Large intestine (tissue), 3 donors: Measurements from ENCODE around the gene PPM1F. TPM values are rescaled to one million over a fixed set of nuclear protein-coding genes. Genes with fewer than 3 reads are reported as not detected.

Source experiments
- DNase-seq, 2 donors: peaks; one replicate each; pipeline versions ENCODE4 v3.0.0 to v3.0.0-alpha.2; 2013
- H3K27ac ChIP-seq: one replicate; pipeline ENCODE4 v1.5.1; 2013; ENCODE audit warnings: low read length
- H3K27me3 ChIP-seq: 2 replicates; pipeline ENCODE4 v1.6.1; 2013; ENCODE audit warnings: low read length; ENCODE audit not compliant: control insufficient read depth, insufficient read depth
- H3K36me3 ChIP-seq: 2 replicates; pipeline ENCODE4 v1.6.1; 2013; ENCODE audit warnings: low read length; ENCODE audit not compliant: control insufficient read depth, insufficient read depth
- H3K4me1 ChIP-seq: one replicate; pipeline ENCODE4 v1.6.1; 2013; ENCODE audit warnings: low read length; ENCODE audit not compliant: control insufficient read depth, insufficient read depth
- H3K4me3 ChIP-seq: one replicate; pipeline ENCODE4 v1.5.1; 2013; ENCODE audit warnings: low read length
- H3K9me3 ChIP-seq: one replicate; pipeline ENCODE4 v1.6.1; 2013; ENCODE audit warnings: mild to moderate bottlenecking, low read depth, low read length, moderate library complexity; ENCODE audit not compliant: control insufficient read depth
- WGBS: methylation state at CpG from one replicate; pipeline ENCODE4 v1.1.5; 2013; ENCODE audit warnings: low lambda C conversion rate; ENCODE audit not compliant: insufficient coverage; 5-methylcytosine and 5-hydroxymethylcytosine counted together
- polyA plus RNA-seq: library from polyadenylated mRNA; unstranded; fragments of 120-200 nt; gene quantifications from one replicate; pipeline ENCODE4 v1.2.1, GENCODE V29; 2013

The PPM1F gene
- polyA plus RNA-seq, 1 donor, result 18.0 TPM

GRCh38 chr22:21961127-21961867 is 8.6 kb upstream of the PPM1F start:
- DNase-seq, result no peak
- H3K27ac ChIP-seq, result no peak overlapping the region
- peaks cover 73% of the 10 kb centered on the region for H3K36me3 ChIP-seq
- H3K27me3 ChIP-seq, result no peaks in the 10 kb centered on the region
- no peak overlapping the region for H3K4me3 ChIP-seq
- no CpG with 5 or more reads among the region's 18 CpGs for WGBS
- no peaks in the 10 kb centered on the region for H3K4me1 ChIP-seq
- no peaks in the 10 kb centered on the region for H3K9me3 ChIP-seq

DNA sequence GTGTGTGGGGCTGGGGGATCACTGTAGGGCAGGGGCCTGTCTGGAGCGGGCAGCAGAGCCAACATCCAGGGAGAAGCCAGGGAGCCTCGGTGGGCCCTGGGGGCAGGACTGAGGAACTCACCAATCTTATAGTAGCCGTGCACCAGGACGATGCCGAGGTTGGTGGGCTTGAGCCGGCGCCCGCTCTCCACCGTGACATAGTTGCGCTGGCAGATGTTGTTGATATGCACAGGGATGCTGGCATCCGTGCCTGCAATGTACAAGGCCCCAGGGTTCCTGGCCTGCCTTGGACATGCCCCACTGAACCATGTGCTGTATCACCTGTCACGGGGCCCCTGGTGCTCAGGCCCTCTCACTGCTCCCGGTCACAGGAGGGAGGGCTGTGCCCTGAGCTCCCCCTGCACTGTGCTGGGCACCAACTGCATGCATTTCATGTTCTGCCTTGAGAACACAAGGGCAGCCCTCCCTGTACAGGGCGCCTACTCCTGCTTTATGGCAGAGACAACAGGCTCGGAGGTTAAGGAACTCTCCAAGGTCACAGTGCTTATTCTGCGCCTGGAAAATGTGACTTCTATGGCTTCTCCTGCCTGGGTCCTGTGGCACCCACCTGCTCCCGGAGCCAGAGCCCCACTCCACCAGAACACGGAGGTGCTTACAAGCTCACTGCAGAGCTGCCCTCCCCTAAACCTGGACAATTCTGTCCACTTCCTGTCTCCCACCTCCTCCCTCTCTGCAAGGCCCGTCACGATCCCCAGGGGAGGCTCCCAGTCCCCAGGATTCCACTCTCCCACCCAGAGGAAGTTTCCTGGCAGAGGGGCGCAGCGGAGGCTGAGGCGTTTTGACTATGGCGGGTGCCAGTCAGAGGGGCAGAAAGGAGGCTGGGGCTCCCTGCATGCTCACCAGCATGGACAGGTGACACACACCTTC is 7.8 kb upstream of the PPM1F start:
- Histone ChIP-seq H3K4me3 (no peak overlapping the region), H3K9me3 (no peaks in the 10 kb centered on the region), H3K27me3 (no peaks in the 10 kb centered on the region), H3K36me3 (peaks cover 66% of the 10 kb centered on the region), H3K4me1 (no peaks in the 10 kb centered on the region), H3K27ac (no peak overlapping the region)
- no peak for DNase-seq
- WGBS, result 90% methylated on average over 2 of the region's 24 CpGs

DNA sequence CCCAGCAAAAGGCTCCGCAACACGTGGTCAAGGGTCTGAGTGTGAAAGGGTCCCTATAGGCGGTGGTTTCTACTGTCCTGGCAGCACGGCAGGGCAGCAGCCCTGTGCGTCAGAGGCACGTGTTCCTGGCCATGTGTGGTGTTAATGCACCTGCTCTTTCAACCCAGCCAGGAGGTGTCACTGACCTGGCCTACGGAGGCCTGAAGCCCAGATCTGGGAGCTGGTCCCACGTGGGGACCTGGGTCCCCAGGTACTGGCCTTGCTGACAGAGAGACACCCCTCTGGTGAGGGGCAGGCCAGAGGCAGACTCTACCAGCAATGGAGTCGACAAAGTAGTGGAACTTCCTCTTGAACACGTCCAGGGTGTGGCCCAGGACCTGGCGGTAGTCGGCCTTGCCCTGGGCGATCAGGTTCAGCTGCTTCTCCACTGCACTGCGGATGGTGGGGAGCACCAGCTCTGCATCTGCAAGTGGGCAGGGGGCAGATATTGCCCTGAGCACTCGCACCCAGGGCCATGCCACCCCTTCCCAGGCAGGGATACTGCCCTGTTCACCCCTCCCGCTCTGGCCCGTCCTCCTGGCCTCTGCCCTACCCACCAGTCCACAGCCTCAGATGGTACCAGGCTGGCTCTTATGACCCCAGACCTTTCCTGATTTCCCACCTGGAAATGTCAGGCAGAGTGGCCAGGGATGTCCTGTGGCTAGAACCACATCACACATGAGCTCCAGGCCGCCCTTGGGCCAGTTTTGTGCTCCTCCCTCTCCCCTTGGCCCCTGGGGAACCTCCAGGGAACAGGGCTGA is 6.8 kb upstream of the PPM1F start:
- DNase-seq, result no peak
- no CpG with 5 or more reads among the region's 18 CpGs for WGBS
- H3K9me3 ChIP-seq, result no peaks in the 10 kb centered on the region
- H3K4me1 ChIP-seq, result no peaks in the 10 kb centered on the region
- H3K36me3 ChIP-seq, result peaks cover 57% of the 10 kb centered on the region
- no peak overlapping the region for H3K4me3 ChIP-seq
- no peak overlapping the region for H3K27ac ChIP-seq
- no peaks in the 10 kb centered on the region for H3K27me3 ChIP-seq

DNA sequence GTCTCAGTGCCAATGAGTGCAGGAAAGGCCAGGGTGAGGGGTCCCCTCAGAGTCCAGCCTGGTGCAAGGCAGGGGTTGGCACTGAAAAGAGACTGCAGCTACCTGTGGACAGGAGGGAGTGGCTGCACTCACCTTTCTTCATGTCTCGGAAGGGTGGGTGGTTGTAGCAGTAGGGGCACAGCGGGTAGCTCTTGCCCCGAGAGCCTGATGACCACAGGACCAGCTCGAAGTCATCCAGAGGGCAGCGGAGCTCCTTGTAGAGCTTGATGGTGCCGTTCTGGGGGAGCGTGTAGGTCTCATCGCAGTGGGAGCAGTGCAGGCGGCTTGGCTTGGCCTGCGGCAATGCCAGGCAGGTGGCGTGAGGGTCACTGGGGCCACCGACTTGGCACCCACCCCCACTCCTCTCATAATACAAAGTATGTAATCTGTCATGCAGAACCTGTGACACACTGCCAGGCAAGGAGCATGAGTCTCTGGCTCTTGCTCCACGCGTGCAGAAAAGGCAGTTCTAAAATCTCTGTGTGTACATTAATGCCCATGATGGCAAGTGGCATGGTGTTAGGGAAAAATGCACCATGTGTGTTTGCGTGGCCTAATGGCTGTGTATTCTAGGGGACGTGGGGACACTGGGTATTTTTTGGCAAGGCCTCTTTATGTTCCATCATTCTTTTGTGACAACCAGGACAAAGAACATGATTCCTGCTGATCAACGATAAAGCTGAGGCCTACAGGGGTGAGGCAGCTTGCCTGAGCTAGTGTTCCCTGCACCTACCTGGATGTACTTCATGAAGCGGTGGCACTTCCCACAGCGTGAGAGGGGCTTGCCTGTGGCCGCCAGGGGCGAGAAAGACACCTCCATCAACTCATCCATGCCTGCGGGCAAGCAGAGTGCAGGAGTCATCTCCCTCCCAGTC is 6.0 kb upstream of the PPM1F start:
- Histone ChIP-seq H3K27me3 (no peaks in the 10 kb centered on the region), H3K9me3 (no peaks in the 10 kb centered on the region), H3K27ac (no peak overlapping the region), H3K4me1 (no peaks in the 10 kb centered on the region), H3K4me3 (no peak overlapping the region), H3K36me3 (peaks cover 48% of the 10 kb centered on the region)
- DNase-seq, result no peak
- no CpG with 5 or more reads among the region's 22 CpGs for WGBS

DNA sequence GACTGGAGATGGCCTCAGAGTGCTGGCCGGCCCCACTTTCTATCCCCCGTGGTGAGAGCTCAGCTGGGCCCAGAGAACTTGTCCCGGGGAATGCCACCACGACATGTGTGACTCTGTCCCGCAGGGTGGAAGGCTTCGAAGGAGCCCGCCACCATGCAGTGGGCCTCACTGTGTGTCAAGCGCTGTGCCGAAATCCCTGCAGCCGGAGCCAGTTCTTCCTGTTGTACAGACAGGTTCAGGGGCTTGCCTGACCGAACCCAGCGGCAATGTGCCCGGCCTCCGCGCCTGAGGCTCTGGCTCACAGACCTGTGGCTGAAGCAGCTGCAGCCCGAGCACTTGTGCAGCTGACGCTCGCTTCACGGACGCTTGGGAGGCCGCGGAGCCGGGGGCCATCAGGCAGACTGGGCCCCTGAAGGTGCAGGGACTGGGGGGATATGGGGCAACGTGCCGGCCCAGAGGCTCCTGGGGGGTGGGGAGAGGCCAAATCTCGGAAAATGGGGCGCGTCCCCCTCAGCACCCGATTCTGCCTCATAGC is 650 bp downstream of the PPM1F start:
- Histone ChIP-seq H3K4me3 (peak overlapping the region; percentile 72), H3K9me3 (no peaks in the 10 kb centered on the region), H3K36me3 (no peaks in the 10 kb centered on the region), H3K27ac (no peak overlapping the region), H3K27me3 (no peaks in the 10 kb centered on the region), H3K4me1 (peaks cover 8% of the 10 kb centered on the region)
- no CpG with 5 or more reads among the region's 29 CpGs for WGBS
- peak; percentile 23 to 50 for DNase-seq

DNA sequence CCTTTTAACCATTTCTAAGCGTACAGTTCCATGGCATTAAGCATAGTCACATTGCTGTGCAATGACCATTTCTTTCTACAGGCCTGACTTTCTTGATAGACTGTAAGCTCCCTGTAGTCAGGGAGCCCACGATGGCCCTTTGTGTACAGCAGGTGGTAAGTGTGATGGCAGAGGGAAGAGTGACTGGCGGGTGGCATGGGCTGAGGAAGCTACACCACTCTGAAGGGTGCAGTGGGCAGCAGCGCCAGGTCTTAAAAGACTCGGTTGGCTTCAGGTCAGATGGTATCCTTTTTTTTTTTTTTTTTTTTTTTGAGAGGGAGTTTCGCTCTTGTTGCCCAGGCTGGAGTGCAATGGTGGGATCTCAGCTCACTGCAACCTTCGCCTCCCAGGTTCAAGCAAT is 1.6 kb downstream of the PPM1F start:
- no peak for DNase-seq
- no peaks in the 10 kb centered on the region for H3K27me3 ChIP-seq
- no peak overlapping the region for H3K27ac ChIP-seq
- H3K36me3 ChIP-seq, result no peaks in the 10 kb centered on the region
- no CpG with 5 or more reads among the region's 7 CpGs for WGBS
- H3K4me1 ChIP-seq, result peaks cover 8% of the 10 kb centered on the region
- H3K4me3 ChIP-seq, result no peak overlapping the region
- no peaks in the 10 kb centered on the region for H3K9me3 ChIP-seq

- Histone ChIP-seq H3K27me3 (no peaks in the 10 kb centered on the region), H3K4me1 (peaks cover 8% of the 10 kb centered on the region), H3K27ac (no peak overlapping the region), H3K9me3 (no peaks in the 10 kb centered on the region), H3K36me3 (peaks cover 9% of the 10 kb centered on the region), H3K4me3 (no peak overlapping the region)
- no CpG with 5 or more reads among the region's 1 CpG for WGBS
- no peak for DNase-seq
Observed at GRCh38 chr22:21949948-21950347, 2.7 kb downstream of the PPM1F start.

GRCh38 chr22:21949569-21949918 is 3.1 kb downstream of the PPM1F start:
- Histone ChIP-seq H3K27ac (no peak overlapping the region), H3K27me3 (no peaks in the 10 kb centered on the region), H3K4me1 (peaks cover 8% of the 10 kb centered on the region), H3K4me3 (no peak overlapping the region), H3K9me3 (no peaks in the 10 kb centered on the region), H3K36me3 (peaks cover 13% of the 10 kb centered on the region)
- DNase-seq, result no peak
- no CpG with 5 or more reads among the region's 8 CpGs for WGBS

DNA sequence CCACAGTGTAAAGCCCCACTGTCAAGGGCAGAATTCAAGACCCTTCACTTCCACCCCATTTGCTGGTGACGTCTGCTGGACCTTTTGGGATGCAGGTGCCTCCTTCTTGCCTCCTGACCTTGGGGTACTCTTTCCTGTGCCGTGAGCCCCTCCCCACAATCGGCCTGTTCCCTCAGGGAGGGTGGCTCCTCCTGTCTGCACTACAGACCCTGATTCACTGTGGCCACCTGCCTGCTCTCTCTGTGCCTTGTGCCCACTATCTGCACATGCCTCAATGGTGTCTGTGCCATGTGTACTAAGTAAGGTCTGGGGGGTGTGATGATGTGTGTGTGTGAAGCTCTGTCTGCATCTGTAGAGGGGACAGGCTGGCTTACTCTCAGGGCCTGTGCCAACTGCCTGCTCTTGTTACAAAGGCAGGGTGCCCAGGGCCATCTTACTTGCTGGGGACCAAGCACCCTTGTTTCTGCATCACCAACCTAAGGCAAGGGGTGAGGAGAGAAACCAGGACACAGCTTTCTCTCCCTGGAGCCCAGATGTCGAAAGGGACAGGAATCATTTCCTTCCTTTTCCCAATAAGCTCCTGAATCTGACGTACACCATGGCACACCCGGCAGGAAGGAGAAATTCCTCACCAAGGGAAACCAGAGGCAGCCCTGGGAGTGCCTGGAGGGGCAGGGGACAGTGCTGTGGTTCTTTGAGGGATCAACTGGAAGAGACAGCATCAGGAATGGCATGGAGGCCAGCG is 3.7 kb downstream of the PPM1F start:
- H3K4me3 ChIP-seq, result no peak overlapping the region
- H3K4me1 ChIP-seq, result peaks cover 8% of the 10 kb centered on the region
- DNase-seq, result no peak

More for the DNA sequence above, 3.7 kb downstream of the PPM1F start:
- WGBS, result 80% methylated on average over 1 of the region's 7 CpGs
- peaks cover 18% of the 10 kb centered on the region for H3K36me3 ChIP-seq
- H3K27ac ChIP-seq, result no peak overlapping the region
- H3K9me3 ChIP-seq, result no peaks in the 10 kb centered on the region
- H3K27me3 ChIP-seq, result no peaks in the 10 kb centered on the region
